Effector memory CD4-positive, alpha-beta T cell (primary cell): Measurements from ENCODE around the gene ZNF333.
A peak's percentile ranks its signal among the peaks of the same experiment; 100 is the strongest.

ENCODE experiments used
- DNase-seq, 3 donors: peaks; one replicate each; pipeline ENCODE4 v3.0.0-alpha.2; 2020
- H3K27ac ChIP-seq: 2 replicates; pipeline ENCODE4 v1.7.0; 2013; ENCODE audit warnings: mild to moderate bottlenecking, low read length, moderate library complexity; ENCODE audit not compliant: insufficient read depth, poor library complexity, severe bottlenecking
- H3K27me3 ChIP-seq: replicated peaks from 2 replicates; pipeline ENCODE4 v1.7.0; 2013; ENCODE audit warnings: mild to moderate bottlenecking, low read length; ENCODE audit not compliant: insufficient read depth, control insufficient read depth, poor library complexity, severe bottlenecking
- H3K36me3 ChIP-seq: 2 replicates; pipeline ENCODE4 v1.7.0; 2013; ENCODE audit warnings: mild to moderate bottlenecking, low read length, moderate library complexity; ENCODE audit not compliant: control insufficient read depth, insufficient read depth
- H3K4me1 ChIP-seq: 2 replicates; pipeline ENCODE4 v1.7.0; 2013; ENCODE audit warnings: low read length, mild to moderate bottlenecking; ENCODE audit not compliant: control insufficient read depth, insufficient read depth, poor library complexity, severe bottlenecking
- H3K4me3 ChIP-seq: 2 replicates; pipeline ENCODE4 v1.7.0; 2013; ENCODE audit warnings: low read length, low read depth, mild to moderate bottlenecking; ENCODE audit not compliant: insufficient read depth, poor library complexity, severe bottlenecking
- H3K9me3 ChIP-seq: 2 replicates; pipeline ENCODE4 v1.7.0; 2013; ENCODE audit warnings: mild to moderate bottlenecking, low read length, moderate library complexity; ENCODE audit not compliant: control insufficient read depth

Gene ZNF333

DNA sequence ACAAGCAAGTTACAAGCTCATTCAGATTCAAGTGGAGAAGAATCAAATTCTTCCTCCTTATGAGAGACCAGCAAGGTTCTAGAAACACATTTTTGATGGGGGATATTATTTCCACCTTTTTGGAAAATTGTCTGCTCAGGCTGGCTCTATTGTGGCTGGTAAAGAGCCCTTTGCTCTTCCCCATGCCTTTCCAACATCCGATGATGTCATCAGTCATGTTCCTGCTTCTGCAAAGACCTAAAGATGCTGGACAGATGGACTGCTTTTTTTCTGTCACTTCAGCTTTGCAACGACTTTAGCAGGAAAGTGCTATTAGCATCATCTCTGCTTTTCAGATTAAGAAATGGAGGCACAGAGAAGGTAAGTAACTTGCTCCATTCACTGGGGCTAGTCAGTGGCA, 19.4 kb upstream of the ZNF333 start:
- Histone ChIP-seq H3K27me3 (no peaks in the 10 kb centered on the region), H3K27ac (no peak overlapping the region), H3K36me3 (no peaks in the 10 kb centered on the region), H3K9me3 (no peaks in the 10 kb centered on the region), H3K4me3 (no peak overlapping the region), H3K4me1 (no peaks in the 10 kb centered on the region)
- DNase-seq = no peak

DNA sequence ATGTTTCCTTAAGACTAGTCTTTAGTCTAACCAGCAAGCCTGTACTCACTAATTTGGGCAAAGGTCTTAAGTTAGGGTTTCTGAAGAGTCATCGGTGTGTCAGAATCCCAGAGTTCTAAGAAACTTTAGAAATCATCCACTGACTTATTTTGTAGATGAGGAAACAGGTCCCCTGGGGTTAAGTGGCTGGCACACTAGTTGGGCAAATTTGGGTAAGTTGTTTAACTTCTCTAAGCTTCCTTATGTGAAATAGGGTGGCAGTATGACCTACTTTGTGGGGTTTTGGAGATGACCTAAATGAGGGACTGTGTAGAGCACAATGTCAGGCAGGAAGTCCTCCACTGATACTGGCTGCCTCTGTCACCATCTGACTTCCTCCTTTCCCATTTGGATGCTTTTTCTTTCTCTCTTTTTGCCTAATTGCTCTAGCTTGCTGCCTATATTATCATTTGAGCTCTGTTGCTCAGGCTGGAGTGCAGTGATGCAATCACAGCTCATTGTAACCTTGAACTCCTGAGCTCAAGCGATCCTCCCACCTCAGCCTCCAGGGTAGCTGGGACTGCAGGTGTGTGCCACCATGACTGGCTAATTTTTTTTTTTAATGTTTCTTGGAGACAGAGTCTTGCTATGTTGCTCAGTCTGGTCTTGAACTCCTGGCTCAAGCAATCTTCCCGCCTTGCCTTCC, 17.5 kb upstream of the ZNF333 start:
- H3K27ac ChIP-seq = peak overlapping the region; percentile 36

DNA sequence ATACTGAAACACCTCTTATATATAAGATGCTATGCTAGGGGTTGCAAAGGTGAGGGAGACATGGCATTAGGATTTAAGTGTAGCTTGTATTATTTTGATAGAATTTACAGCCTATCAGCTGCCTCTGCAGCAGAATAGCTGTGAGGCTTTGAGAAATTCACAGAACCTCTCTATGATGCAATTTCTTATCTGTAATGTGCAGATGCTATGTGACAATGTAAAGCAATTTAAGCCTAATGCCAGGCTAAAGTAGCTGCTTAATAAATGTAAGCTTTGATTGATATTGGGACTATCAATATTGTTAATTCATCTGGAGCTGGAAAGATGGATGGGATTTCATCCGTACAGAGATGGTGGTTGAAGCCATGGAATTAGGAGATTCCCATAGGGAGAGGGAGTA, 16.8 kb upstream of the ZNF333 start:
- H3K27ac ChIP-seq = peak overlapping the region; percentile 6
- DNase-seq = no peak
- no peak overlapping the region for H3K4me3 ChIP-seq
- no peaks in the 10 kb centered on the region for H3K9me3 ChIP-seq
- no peaks in the 10 kb centered on the region for H3K36me3 ChIP-seq
- no peaks in the 10 kb centered on the region for H3K27me3 ChIP-seq
- H3K4me1 ChIP-seq = no peaks in the 10 kb centered on the region

More for the DNA sequence above, 17.5 kb upstream of the ZNF333 start:
- Histone ChIP-seq H3K36me3 (no peaks in the 10 kb centered on the region), H3K4me1 (no peaks in the 10 kb centered on the region), H3K27me3 (no peaks in the 10 kb centered on the region), H3K9me3 (no peaks in the 10 kb centered on the region), H3K4me3 (no peak overlapping the region)
- no peak for DNase-seq

DNA sequence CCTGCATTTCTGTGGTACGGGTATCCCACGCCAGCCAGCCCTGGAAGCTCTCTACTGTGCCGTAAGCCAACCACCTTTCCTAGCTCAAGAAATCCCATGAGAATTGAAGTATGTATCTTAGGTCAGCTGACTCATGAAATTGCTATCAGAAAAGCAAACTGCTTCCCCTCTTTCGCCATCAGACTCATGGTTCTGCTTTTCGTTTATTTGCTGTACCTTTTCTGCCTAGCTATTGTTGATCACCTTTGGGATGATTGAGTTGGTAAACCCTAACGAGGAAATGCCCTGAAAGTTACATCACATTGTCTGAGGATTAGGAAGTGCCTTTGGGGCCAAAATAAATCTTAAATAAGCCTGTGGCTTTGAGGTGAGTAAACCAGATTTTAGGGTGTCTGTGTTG, 15.1 kb upstream of the ZNF333 start, which contains the start of gene ADGRE3:
Gene ADGRE3, minus strand, starts transcription at position 81 of the 400 bp plus-strand sequence. Its CDS starts 74 bp downstream, at position 7.
- Histone ChIP-seq H3K4me3 (no peak within 1 kb of the TSS), H3K4me1 (no peaks in the 10 kb centered on the region)
- no peak for DNase-seq

DNA sequence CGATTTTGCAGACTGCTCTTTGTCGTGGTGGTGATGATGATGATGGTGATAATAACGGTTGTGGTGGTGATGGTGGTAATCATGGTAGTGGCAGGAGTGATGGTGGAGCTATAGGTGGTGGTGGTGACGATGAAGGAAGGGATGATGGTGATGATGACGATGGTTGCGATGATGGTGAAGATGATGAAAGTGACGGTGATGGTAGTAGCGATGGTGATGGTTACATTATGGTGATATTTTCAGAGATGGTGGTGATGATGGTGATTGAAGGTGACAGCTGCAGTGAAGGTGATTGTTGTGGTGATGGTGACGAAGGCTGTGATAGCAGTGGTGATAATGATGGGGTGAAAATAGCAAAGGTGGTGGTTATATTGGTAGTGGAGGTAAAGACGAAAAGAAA, 13.1 kb upstream of the ZNF333 start:
- Histone ChIP-seq H3K9me3 (no peaks in the 10 kb centered on the region), H3K27ac (no peak overlapping the region), H3K36me3 (no peaks in the 10 kb centered on the region), H3K4me3 (no peak overlapping the region), H3K4me1 (no peaks in the 10 kb centered on the region), H3K27me3 (no peaks in the 10 kb centered on the region)
- no peak for DNase-seq

More for the DNA sequence above, 15.1 kb upstream of the ZNF333 start, which contains the start of gene ADGRE3:
- H3K27me3 ChIP-seq = no peaks in the 10 kb centered on the region
- no peaks in the 10 kb centered on the region for H3K9me3 ChIP-seq
- no peaks in the 10 kb centered on the region for H3K36me3 ChIP-seq
- H3K27ac ChIP-seq = no peak within 1 kb of the TSS

DNA sequence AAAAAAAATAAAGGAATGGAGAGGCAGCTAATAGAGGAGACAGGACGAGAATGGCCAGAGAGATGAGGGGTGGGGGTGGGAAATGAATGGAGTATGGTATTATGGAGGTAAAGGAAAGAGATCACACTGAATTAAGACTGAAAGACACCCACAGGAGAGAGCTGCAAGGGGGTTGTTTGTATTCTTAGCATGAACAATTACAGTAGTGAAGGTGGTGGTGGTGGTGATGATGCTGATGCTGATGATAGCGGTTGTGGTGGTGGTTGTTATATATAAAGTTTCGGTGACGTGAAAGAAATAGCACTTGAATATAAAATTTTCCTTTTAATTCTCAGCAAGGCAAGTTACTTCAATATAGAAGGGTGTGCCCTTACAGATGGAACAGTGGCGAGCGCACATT, 12.4 kb upstream of the ZNF333 start:
- H3K27ac ChIP-seq = no peak overlapping the region
- no peak overlapping the region for H3K4me3 ChIP-seq
- H3K4me1 ChIP-seq = no peaks in the 10 kb centered on the region
- H3K9me3 ChIP-seq = no peaks in the 10 kb centered on the region
- no peak for DNase-seq
- H3K27me3 ChIP-seq = no peaks in the 10 kb centered on the region
- no peaks in the 10 kb centered on the region for H3K36me3 ChIP-seq

DNA sequence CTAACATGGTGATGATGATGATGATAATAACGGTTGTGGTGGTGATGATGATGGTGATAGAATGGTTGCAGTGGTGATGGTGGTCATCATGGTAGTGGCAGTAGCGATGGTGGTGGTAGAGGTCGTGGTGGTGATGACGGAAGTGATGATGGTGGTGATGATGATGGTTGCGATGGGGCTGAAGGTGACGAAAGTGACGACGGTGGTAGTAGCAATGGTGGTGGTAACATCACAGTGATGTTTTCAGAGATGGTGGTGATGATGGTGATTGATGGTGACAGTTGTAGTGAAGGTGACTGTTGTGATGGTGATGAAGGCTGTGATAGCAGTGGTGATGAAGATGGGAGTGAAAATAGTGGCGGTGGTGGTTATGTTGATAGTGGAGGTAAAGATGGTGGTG, 11.6 kb upstream of the ZNF333 start:
- Histone ChIP-seq H3K4me3 (no peak overlapping the region), H3K9me3 (no peaks in the 10 kb centered on the region), H3K27me3 (no peaks in the 10 kb centered on the region), H3K27ac (no peak overlapping the region), H3K4me1 (no peaks in the 10 kb centered on the region), H3K36me3 (no peaks in the 10 kb centered on the region)
- DNase-seq = no peak

DNA sequence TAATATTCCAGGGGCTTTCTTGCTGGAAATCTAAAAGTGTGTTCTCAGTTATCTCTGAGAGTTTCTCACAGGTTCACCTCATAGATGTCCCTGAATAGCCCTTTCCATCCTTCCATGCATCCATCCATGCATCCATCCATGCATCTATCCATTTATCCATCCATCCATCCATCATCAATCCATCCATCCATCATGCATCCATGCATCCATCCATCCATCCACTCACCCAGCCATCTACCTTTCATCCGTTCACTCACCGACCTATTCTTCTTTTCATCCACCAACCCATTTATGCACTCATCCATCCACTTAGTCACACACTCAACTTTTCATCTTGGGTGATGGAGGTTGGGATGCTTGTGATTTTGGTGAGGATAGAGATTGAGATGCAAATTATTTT, 7.8 kb upstream of the ZNF333 start:
- H3K4me1 ChIP-seq = no peaks in the 10 kb centered on the region
- H3K9me3 ChIP-seq = no peaks in the 10 kb centered on the region
- H3K27ac ChIP-seq = no peak overlapping the region
- no peaks in the 10 kb centered on the region for H3K36me3 ChIP-seq
- no peak for DNase-seq
- no peaks in the 10 kb centered on the region for H3K27me3 ChIP-seq
- H3K4me3 ChIP-seq = no peak overlapping the region

DNA sequence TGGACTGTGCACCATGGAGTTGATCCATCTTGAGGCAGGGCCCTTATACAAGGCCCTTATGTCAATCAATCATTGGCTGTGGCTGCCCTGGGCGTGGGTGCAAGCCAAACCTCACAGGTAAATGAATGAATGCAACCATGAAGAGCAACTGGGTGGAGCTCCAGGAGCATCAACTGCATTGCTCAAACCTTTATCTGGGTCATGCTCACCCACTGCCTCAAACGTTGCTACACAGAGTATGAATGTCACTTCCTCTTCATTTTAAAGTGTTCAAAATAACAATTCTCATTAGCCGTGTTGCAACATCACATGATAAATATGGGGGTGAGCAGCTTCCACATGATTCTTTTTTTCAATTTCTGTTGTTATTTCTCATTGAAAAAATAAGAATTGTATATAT, 6.4 kb upstream of the ZNF333 start:
- H3K4me1 ChIP-seq = no peaks in the 10 kb centered on the region
- H3K9me3 ChIP-seq = no peaks in the 10 kb centered on the region
- H3K27ac ChIP-seq = no peak overlapping the region
- no peak overlapping the region for H3K4me3 ChIP-seq
- no peaks in the 10 kb centered on the region for H3K36me3 ChIP-seq
- no peaks in the 10 kb centered on the region for H3K27me3 ChIP-seq
- no peak for DNase-seq

DNA sequence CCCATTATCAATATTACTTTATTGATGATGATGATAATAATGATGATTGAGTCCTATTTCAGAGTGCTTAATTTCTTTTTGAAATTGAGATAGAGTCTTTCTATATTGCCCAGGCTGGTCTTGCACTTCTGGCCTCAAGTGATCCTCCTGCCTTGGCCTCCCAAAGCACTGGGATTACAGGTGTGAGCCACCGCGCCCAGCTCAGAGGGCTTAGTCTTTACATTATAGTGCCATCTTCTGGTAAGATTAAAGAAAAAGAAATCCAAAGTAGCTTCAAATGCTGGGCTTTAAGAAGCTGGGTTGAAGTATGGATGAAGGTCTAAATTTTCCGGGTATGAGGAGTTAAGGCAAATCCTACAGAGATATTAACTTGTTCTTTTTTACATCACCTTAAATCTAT, 3.4 kb upstream of the ZNF333 start:
- H3K27ac ChIP-seq = no peak overlapping the region
- DNase-seq = peak in 1 of 3 donors; percentile 8

More for the DNA sequence above, 3.4 kb upstream of the ZNF333 start:
- Histone ChIP-seq H3K27me3 (no peaks in the 10 kb centered on the region), H3K4me3 (no peak overlapping the region), H3K9me3 (no peaks in the 10 kb centered on the region), H3K4me1 (no peaks in the 10 kb centered on the region), H3K36me3 (no peaks in the 10 kb centered on the region)
